Endothelial cell of umbilical vein (primary cell): Measurements from ENCODE around the gene SH3TC1. TPM values are rescaled to one million over a fixed set of nuclear protein-coding genes. Genes with fewer than 3 reads are reported as not detected.

Experiments
- BruUV-seq: library from RNA; stranded (reverse); fragments of 400-500 nt; replicated peaks from 2 replicates; lab custom pipeline; 2021; lab: Mats Ljungman, UMichigan
- CTCF ChIA-PET: fragments of 300-600, 350-600 bp; sonication (Branson Sonifier 250); formaldehyde crosslinking; loops from one replicate; lab custom pipeline; 2021; ENCODE audit warnings: antibody characterized with exemption, inconsistent platforms; lab: Charles Lee
- POLR2A ChIA-PET: fragments of 300-600, 350-600 bp; sonication (Branson Sonifier 250); formaldehyde crosslinking; loops from one replicate; lab custom pipeline; 2021; ENCODE audit warnings: antibody characterized with exemption, inconsistent platforms; lab: Charles Lee
- DNase-seq: peaks from one replicate; pipeline ENCODE4 v3.0.0-alpha.2; 2011; ENCODE audit warnings: low read depth, low spot score
- FAIRE-seq: peaks from 2 replicates; lab custom pipeline; 2011; peaks lifted over from hg19 to GRCh38; lab: Jason Lieb, UNC
- H2AFZ ChIP-seq: 2 replicates; pipeline ENCODE4 v1.6.0; 2012; ENCODE audit warnings: low read depth, low read length, control low read depth, inconsistent platforms
- H3K27ac ChIP-seq: 2 replicates; pipeline ENCODE4 v1.5.1; 2011; ENCODE audit warnings: low read depth, mild to moderate bottlenecking, control low read depth, low read length, moderate library complexity; ENCODE audit not compliant: insufficient read depth
- H3K27me3 ChIP-seq, 2 experiments: 2 replicates each; pipeline versions ENCODE4 v1.6.0 to v1.6.1; 2011; ENCODE audit warnings: low read length in 2 of 2, mixed read lengths in 1 of 2; ENCODE audit not compliant: control insufficient read depth in 2 of 2, insufficient read depth in 2 of 2
- H3K36me3 ChIP-seq, 2 experiments: 2 replicates in 1 of 2; 3 replicates in 1 of 2; pipeline ENCODE4 v1.5.1; 2011; ENCODE audit warnings: low read length in 2 of 2, mild to moderate bottlenecking in 1 of 2, moderate library complexity in 1 of 2; ENCODE audit not compliant: control insufficient read depth in 2 of 2, insufficient read depth in 2 of 2; ENCODE audit errors: extremely low read depth in 1 of 2
- H3K4me1 ChIP-seq: 3 replicates; pipeline ENCODE4 v1.5.1; 2011; ENCODE audit warnings: mild to moderate bottlenecking, low read length; ENCODE audit not compliant: control insufficient read depth, insufficient read depth; ENCODE audit errors: extremely low read depth
- H3K4me2 ChIP-seq: 2 replicates; pipeline ENCODE4 v1.6.1; 2011; ENCODE audit warnings: low read length, control low read depth, mixed read lengths; ENCODE audit not compliant: insufficient read depth
- H3K4me3 ChIP-seq, 3 experiments: fragments of 200-600 bp in 1 of 3; sonication (generic), shearing (Covaris generic) in 1 of 3; replicated peaks in 1 of 3; 2 replicates each; pipeline ENCODE4 v1.5.1; 2011 to 2016; ENCODE audit warnings: control low read depth in 3 of 3, low read length in 3 of 3, mild to moderate bottlenecking in 2 of 3, inconsistent platforms in 1 of 3, low read depth in 1 of 3, moderate library complexity in 1 of 3; ENCODE audit not compliant: insufficient read depth in 1 of 3
- H3K79me2 ChIP-seq: 2 replicates; pipeline ENCODE4 v1.6.0; 2012; ENCODE audit warnings: low read length, inconsistent platforms; ENCODE audit not compliant: control insufficient read depth, insufficient read depth
- H3K9ac ChIP-seq: replicated peaks from 2 replicates; pipeline ENCODE3; 2011; ENCODE audit warnings: low read length, control low read depth; ENCODE audit not compliant: insufficient read depth; ENCODE audit errors: extremely low read depth
- H3K9me1 ChIP-seq: replicated peaks from 3 replicates; pipeline ENCODE4 v1.6.0; 2011; ENCODE audit warnings: mild to moderate bottlenecking, low read length; ENCODE audit not compliant: control insufficient read depth, insufficient read depth; ENCODE audit errors: extremely low read depth
- H3K9me3 ChIP-seq: replicated peaks from 2 replicates; pipeline ENCODE4 v1.5.1; 2012; ENCODE audit warnings: low read length, inconsistent platforms; ENCODE audit not compliant: control insufficient read depth, insufficient read depth
- H4K20me1 ChIP-seq: replicated peaks from 2 replicates; pipeline ENCODE3; 2011; ENCODE audit warnings: mild to moderate bottlenecking, low read length; ENCODE audit not compliant: control insufficient read depth, insufficient read depth; ENCODE audit errors: extremely low read depth
- EZH2 ChIP-seq: IDR thresholded peaks from 2 replicates; pipeline ENCODE4 v1.6.1; 2012; ENCODE audit warnings: borderline replicate concordance, low read depth, mild to moderate bottlenecking, moderate library complexity, low read length, inconsistent platforms; ENCODE audit not compliant: severe bottlenecking
- FOS ChIP-seq: IDR thresholded peaks from 2 replicates; pipeline ENCODE4 v1.6.1; 2011; ENCODE audit warnings: mild to moderate bottlenecking, low read length, moderate library complexity, borderline replicate concordance; ENCODE audit not compliant: insufficient read depth
- GATA2 ChIP-seq: IDR thresholded peaks from 2 replicates; pipeline ENCODE4 v1.7.0; 2011; ENCODE audit warnings: low read depth, mild to moderate bottlenecking, moderate library complexity, mixed read lengths, low read length; ENCODE audit not compliant: insufficient read length, insufficient read depth
- JUN ChIP-seq: IDR thresholded peaks from 2 replicates; pipeline ENCODE4 v1.6.1; 2011; ENCODE audit warnings: borderline replicate concordance, low read depth; ENCODE audit not compliant: insufficient read length, insufficient read depth
- MYC ChIP-seq: IDR thresholded peaks from one replicate; pipeline ENCODE4 v1.6.1; 2011; ENCODE audit warnings: mild to moderate bottlenecking, low read depth, low read length
- POLR2A ChIP-seq: IDR thresholded peaks from 2 replicates; pipeline ENCODE4 v1.6.1; 2012; ENCODE audit warnings: low read depth, mild to moderate bottlenecking, control low read depth, low read length
- POLR2AphosphoS5 ChIP-seq: IDR thresholded peaks from 2 replicates; pipeline ENCODE4 v1.6.1; 2012; ENCODE audit warnings: low read depth, mild to moderate bottlenecking, control low read depth, low read length, moderate library complexity; ENCODE audit not compliant: insufficient read depth
- dilution Hi-C: fragments of 300-500 bp; cut with MboI; formaldehyde crosslinking; loops from one replicate; pipeline ENCODE4 v1.15.0; 2019; ENCODE audit warnings: low sequenced_read_pairs; ENCODE audit not compliant: extremely low pct_ligation_motif_present
- intact Hi-C: fragments of 100-400 bp; cut with micrococcal nuclease; formaldehyde crosslinking; loops from one replicate; pipeline ENCODE4 v1.10.0; 2022
- polyA plus RNA-seq, 4 experiments: library from polyadenylated mRNA; depleted of rRNA in 3 of 4; stranded (reverse) in 3 of 4; unstranded in 1 of 4; fragments of >200 nt; gene quantifications; 2 replicates each; pipeline versions ENCODE4 v1.2.1 to v1.2.3, GENCODE V29; 2011 to 2012; ENCODE audit warnings: missing spikeins in 1 of 4
- total RNA-seq: library from RNA; stranded (reverse); gene quantifications from 2 replicates; pipeline ENCODE4 v1.2.3, GENCODE V29; 2021
- TF ChIP-seq, protein P1 (sequence below), 2 donors: IDR thresholded peaks; 1 replicate in 1 of 2; 2 replicates in 1 of 2; pipeline ENCODE4 v1.5.1; 2011; ENCODE audit warnings: low read length in 2 of 2, mild to moderate bottlenecking in 2 of 2, moderate library complexity in 2 of 2, control low read depth in 1 of 2, inconsistent platforms in 1 of 2, low read depth in 1 of 2; ENCODE audit not compliant: insufficient read depth in 1 of 2; ENCODE audit errors: extremely low read depth in 1 of 2
- TF ChIP-seq, protein P2 (sequence below): IDR thresholded peaks from 2 replicates; pipeline ENCODE4 v1.6.1; 2011; ENCODE audit not compliant: insufficient read depth, insufficient read length

Gene SH3TC1
- total and polyA plus RNA-seq, 2 donors (not counting 3 experiments of a cell fraction or from before 2014, with no cell fraction given): 96.5 to 192 TPM

DNA sequence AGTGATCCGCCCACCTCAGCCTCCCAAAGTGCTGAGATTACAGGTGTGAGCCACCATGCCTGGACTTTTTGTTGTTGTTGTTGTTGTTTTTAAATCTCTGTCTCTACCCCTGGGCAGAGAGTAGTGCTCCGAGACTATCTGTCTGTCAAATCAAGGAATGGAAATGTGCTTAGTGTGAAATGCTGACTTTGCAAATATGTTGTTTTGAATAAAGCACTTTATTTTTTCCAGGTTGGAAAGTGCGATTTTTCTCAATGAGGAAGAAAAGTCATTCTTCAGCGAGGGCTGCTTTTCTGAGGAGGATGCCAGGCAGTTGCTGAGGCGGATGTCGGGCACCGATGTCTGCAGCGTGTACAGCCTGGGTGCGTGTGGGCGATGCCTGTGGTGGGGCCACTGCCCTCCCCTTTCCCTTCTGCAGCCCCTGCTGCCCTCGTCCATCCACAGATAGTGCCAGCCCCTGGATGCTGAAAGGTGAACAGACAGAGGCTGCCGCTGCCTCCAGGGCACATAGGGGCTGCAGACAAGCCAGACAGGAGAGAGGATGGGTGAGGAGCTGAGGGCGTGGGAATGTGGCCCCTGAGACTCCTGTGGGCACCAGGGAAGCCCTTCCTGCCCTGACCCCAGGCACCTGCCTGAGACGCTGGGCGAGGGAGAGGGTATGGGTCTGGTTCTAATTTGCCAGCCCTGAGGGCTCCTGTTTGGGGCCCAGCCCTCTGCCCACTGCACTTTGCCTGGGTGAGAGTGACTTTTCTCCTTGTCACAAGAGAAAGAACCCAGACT, 23.7 kb downstream of the SH3TC1 start:
- Histone ChIP-seq H3K9ac (no peak overlapping the region), H3K4me1 (no peaks in the 10 kb centered on the region), H4K20me1 (no peaks in the 10 kb centered on the region), H3K4me2 (no peak overlapping the region), H3K36me3 (peaks cover 34 to 85% of the 10 kb centered on the region in 2 experiments), H3K27me3 (no peaks in the 10 kb centered on the region), H3K9me1 (no peaks in the 10 kb centered on the region), H3K27ac (no peak overlapping the region), H2AFZ (no peak overlapping the region), H3K9me3 (no peaks in the 10 kb centered on the region), H3K4me3 (no peak overlapping the region), H3K79me2 (no peaks in the 10 kb centered on the region)
- CTCF ChIA-PET: interaction anchor here (1.3 to 3.3 kb wide), 2 partner anchors 46 kb away, joined by 3 to 29 read pairs; no protein-coding TSS in a partner anchor
- no peak for TF ChIP-seq MYC
- TF ChIP-seq JUN: no peak
- TF ChIP-seq POLR2A: no peak
- TF ChIP-seq, protein P1, sequence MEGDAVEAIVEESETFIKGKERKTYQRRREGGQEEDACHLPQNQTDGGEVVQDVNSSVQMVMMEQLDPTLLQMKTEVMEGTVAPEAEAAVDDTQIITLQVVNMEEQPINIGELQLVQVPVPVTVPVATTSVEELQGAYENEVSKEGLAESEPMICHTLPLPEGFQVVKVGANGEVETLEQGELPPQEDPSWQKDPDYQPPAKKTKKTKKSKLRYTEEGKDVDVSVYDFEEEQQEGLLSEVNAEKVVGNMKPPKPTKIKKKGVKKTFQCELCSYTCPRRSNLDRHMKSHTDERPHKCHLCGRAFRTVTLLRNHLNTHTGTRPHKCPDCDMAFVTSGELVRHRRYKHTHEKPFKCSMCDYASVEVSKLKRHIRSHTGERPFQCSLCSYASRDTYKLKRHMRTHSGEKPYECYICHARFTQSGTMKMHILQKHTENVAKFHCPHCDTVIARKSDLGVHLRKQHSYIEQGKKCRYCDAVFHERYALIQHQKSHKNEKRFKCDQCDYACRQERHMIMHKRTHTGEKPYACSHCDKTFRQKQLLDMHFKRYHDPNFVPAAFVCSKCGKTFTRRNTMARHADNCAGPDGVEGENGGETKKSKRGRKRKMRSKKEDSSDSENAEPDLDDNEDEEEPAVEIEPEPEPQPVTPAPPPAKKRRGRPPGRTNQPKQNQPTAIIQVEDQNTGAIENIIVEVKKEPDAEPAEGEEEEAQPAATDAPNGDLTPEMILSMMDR (IDR thresholded peaks at IDR 0.05; ENCODE audit: extremely low read depth in 1 of 2, insufficient read depth in 1 of 2, low read depth in 1 of 2, low read length in 2 of 2): no peak
- no peak for TF ChIP-seq EZH2
- TF ChIP-seq FOS: no peak
- TF ChIP-seq POLR2AphosphoS5: no peak
- no peak for TF ChIP-seq GATA2
- TF ChIP-seq, protein P2, sequence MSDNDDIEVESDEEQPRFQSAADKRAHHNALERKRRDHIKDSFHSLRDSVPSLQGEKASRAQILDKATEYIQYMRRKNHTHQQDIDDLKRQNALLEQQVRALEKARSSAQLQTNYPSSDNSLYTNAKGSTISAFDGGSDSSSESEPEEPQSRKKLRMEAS: no peak
- no peak for FAIRE-seq
- POLR2A ChIA-PET: no interaction called here
- no TSS peak for BruUV-seq
- intact Hi-C loops: no loop called here
- dilution Hi-C loops: no loop called here
- DNase-seq: no peak
